ENCODE measurements around the gene UBXN7.
"Not testable (repeated sequence)": the region's sequence is repeated elsewhere in the genome, so short reads cannot be mapped to it uniquely, and the experiment has no call there.

DNA sequence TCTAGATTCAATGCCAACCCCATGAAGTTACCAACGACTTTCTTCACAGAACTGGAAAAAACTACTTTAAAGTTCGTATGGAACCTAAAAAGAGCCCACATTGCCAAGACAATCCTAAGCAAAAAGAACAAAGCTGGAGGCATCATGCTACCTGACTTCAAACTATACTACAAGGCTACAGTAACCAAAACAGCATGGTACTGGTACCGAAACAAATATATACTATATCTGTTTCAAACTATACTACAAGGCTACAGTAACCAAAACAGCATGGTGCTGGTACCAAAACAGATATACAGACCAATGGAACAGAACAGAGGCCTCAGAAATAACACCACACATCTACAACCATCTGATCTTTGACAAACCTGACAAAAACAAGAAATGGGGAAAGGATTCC is 45.4 kb downstream of the UBXN7 start:
- TF ChIP-seq CTCF (IDR thresholded peaks at IDR 0.05); POLR2AphosphoS5 (IDR thresholded peaks at IDR 0.05; ENCODE audit: low read depth, low read length); SIN3A (IDR thresholded peaks at IDR 0.05; ENCODE audit: borderline replicate concordance, insufficient read depth, low read depth, low read length); TCF7L2 (IDR thresholded peaks at IDR 0.05; ENCODE audit: low read depth, low read length): not testable (repeated sequence)
